WTC11 (cell line): ENCODE measurements around the gene ARHGEF35.
"Not testable (repeated sequence)": the region's sequence is repeated elsewhere in the genome, so short reads cannot be mapped to it uniquely, and the experiment has no call there.

Experiments used
- CTCF ChIP-seq: fragments of 200-600 bp; IDR thresholded peaks from 2 replicates; pipeline ENCODE4 v1.8.0; 2022; ENCODE audit warnings: antibody characterized with exemption
- GTF2I ChIP-seq: fragments of 250-450 bp; sonication (Bioruptor Pico); conservative IDR thresholded peaks from 2 replicates; pipeline ENCODE4 v1.4.0; 2021; ENCODE audit warnings: mild to moderate bottlenecking
- HMGA2 ChIP-seq: fragments of 250-450 bp; sonication (Bioruptor Pico); IDR thresholded peaks from 2 replicates; pipeline ENCODE4 v1.4.0; 2021; ENCODE audit warnings: mild to moderate bottlenecking, moderate library complexity
- JAZF1 ChIP-seq: fragments of 250-450 bp; sonication (Bioruptor Pico); IDR thresholded peaks from 2 replicates; pipeline ENCODE4 v1.9.0; 2021; ENCODE audit warnings: moderate library complexity, mild to moderate bottlenecking, inconsistent platforms
- MYBL2 ChIP-seq: sonication (generic); formaldehyde crosslinking; IDR thresholded peaks from 2 replicates; pipeline ENCODE4 v1.8.1; 2023; ENCODE audit warnings: mild to moderate bottlenecking, moderate library complexity, missing genetic modification reagents
- NR2C2 ChIP-seq: sonication (generic); formaldehyde crosslinking; IDR thresholded peaks from 2 replicates; pipeline ENCODE4 v1.8.0; 2022; ENCODE audit warnings: mild to moderate bottlenecking, missing genetic modification reagents
- NR3C1 ChIP-seq: sonication (generic); formaldehyde crosslinking; conservative IDR thresholded peaks from 2 replicates; pipeline ENCODE4 v1.8.1; 2023; ENCODE audit warnings: low read depth, mild to moderate bottlenecking, missing genetic modification reagents
- SMAD4 ChIP-seq: sonication (generic); formaldehyde crosslinking; IDR thresholded peaks from 2 replicates; pipeline ENCODE4 v1.8.0; 2022; ENCODE audit warnings: mild to moderate bottlenecking, missing genetic modification reagents
- ZNF263 ChIP-seq: sonication (generic); formaldehyde crosslinking; IDR thresholded peaks from 2 replicates; pipeline ENCODE4 v1.8.1; 2022; ENCODE audit warnings: low read depth, mild to moderate bottlenecking, moderate library complexity, missing genetic modification reagents
- TF ChIP-seq, protein P1 (sequence below): sonication (generic); formaldehyde crosslinking; IDR thresholded peaks from 2 replicates; pipeline ENCODE4 v1.8.0; 2022; ENCODE audit warnings: mild to moderate bottlenecking, missing genetic modification reagents
- TF ChIP-seq, protein P2 (sequence below): sonication (generic); formaldehyde crosslinking; IDR thresholded peaks from 2 replicates; pipeline ENCODE4 v1.8.0; 2022; ENCODE audit warnings: mild to moderate bottlenecking, missing genetic modification reagents
- TF ChIP-seq, protein P3 (sequence below): sonication (generic); formaldehyde crosslinking; IDR thresholded peaks from 2 replicates; pipeline ENCODE4 v1.8.1; 2023; ENCODE audit warnings: mild to moderate bottlenecking, moderate library complexity, missing genetic modification reagents

DNA sequence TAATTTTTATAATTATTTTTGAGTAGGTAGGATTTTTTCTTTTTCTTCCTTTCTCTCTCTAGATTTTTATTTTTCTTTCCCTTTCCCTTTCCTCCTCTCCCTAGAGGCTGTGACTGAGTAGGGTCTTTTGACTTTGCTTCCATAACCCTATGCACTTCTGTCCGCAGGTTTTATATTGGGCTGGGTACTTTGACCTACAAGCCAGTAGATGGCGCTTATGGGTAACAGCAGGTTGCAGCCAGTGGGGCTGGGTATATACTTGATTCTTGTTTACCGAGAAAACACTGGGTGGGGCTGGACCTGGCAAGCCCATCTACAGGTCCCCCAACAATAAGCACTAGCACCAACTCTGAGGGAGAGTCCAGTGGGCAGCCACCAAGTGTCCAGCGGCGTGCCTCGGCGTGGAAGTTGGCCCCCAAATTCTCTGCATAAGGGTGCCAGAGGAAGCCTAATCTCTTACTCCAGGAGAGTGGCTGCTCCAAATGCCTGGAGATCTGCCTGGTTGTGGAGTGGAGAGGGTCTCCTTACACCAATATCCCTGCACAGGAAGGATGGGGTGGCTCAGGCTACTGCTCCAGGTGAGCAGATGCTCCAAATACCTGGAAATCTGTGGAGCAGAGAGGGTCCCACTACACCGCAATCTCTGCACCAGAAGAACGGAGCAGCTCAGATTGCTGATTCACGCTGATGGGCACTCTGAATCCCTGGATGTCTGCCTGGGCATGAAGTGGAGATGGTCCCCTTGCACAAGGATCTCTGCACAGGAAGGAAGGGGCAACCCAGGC, 17.1 kb downstream of the ARHGEF35 start:
- not testable (repeated sequence) for TF ChIP-seq JAZF1; NR3C1 (CRISPR knock-in tag); ZNF263 (CRISPR knock-in tag); NR2C2 (CRISPR knock-in tag); GTF2I; MYBL2 (CRISPR knock-in tag); SMAD4; HMGA2 (CRISPR knock-in tag)
- TF ChIP-seq, protein P1, sequence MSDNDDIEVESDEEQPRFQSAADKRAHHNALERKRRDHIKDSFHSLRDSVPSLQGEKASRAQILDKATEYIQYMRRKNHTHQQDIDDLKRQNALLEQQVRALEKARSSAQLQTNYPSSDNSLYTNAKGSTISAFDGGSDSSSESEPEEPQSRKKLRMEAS (CRISPR knock-in tag), result not testable (repeated sequence)
- TF ChIP-seq, protein P2, sequence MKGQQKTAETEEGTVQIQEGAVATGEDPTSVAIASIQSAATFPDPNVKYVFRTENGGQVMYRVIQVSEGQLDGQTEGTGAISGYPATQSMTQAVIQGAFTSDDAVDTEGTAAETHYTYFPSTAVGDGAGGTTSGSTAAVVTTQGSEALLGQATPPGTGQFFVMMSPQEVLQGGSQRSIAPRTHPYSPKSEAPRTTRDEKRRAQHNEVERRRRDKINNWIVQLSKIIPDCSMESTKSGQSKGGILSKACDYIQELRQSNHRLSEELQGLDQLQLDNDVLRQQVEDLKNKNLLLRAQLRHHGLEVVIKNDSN (CRISPR knock-in tag), result not testable (repeated sequence)
- TF ChIP-seq, protein P3, sequence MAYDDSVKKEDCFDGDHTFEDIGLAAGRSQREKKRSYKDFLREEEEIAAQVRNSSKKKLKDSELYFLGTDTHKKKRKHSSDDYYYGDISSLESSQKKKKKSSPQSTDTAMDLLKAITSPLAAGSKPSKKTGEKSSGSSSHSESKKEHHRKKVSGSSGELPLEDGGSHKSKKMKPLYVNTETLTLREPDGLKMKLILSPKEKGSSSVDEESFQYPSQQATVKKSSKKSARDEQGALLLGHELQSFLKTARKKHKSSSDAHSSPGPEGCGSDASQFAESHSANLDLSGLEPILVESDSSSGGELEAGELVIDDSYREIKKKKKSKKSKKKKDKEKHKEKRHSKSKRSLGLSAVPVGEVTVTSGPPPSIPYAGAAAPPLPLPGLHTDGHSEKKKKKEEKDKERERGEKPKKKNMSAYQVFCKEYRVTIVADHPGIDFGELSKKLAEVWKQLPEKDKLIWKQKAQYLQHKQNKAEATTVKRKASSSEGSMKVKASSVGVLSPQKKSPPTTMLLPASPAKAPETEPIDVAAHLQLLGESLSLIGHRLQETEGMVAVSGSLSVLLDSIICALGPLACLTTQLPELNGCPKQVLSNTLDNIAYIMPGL (CRISPR knock-in tag), result not testable (repeated sequence)
- 0 out of 2 replicates have a peak, but pooled peaks have one; percentile 24 for TF ChIP-seq CTCF
